Natural killer cell treated with Interleukin-12 subunit alpha and Interleukin-12 subunit beta and Interleukin-15 and Interleukin-18, amount 100 ng/mL, for 72 hours (primary cell): ENCODE results near the gene MGAT4C. TPM values are rescaled to one million over a fixed set of nuclear protein-coding genes. Genes with fewer than 3 reads are reported as not detected.
"Not testable (repeated sequence)": the region's sequence is repeated elsewhere in the genome, so short reads cannot be mapped to it uniquely, and the experiment has no call there.

Experiments used
- ATAC-seq, 2 donors: fragments of 150-1000 bp; cut with Tn5 transposase in 1 of 2; sonication (Bioruptor Pico), chemical (Tn5 transposase) in 1 of 2; 2 replicates each; pipeline ENCODE4 v1.10.0; 2021
- DNase-seq: peaks from one replicate; pipeline ENCODE4 v3.0.0; 2022; ENCODE audit warnings: low spot score
- H3K27ac Mint-ChIP-seq, 2 donors: 1 replicate in 1 of 2; 2 replicates in 1 of 2; pipeline ENCODE4 v1.8.0; 2022; ENCODE audit warnings: mixed read lengths in 2 of 2, mild to moderate bottlenecking in 1 of 2, moderate library complexity in 1 of 2
- H3K27me3 Mint-ChIP-seq, 2 donors: 1 replicate in 1 of 2; 2 replicates in 1 of 2; pipeline ENCODE4 v1.8.0; 2022; ENCODE audit warnings: mixed read lengths in 2 of 2
- H3K36me3 Mint-ChIP-seq: one replicate; pipeline ENCODE4 v1.8.0; 2022; ENCODE audit warnings: mixed read lengths
- H3K4me1 Mint-ChIP-seq, 2 donors: 1 replicate in 1 of 2; 2 replicates in 1 of 2; pipeline ENCODE4 v1.8.0; 2022; ENCODE audit warnings: low read depth in 2 of 2, mixed read lengths in 2 of 2, mild to moderate bottlenecking in 1 of 2
- H3K4me3 Mint-ChIP-seq: one replicate; pipeline ENCODE4 v1.8.0; 2022; ENCODE audit warnings: mixed read lengths
- H3K9me3 Mint-ChIP-seq: 2 replicates; pipeline ENCODE4 v1.8.0; 2022; ENCODE audit warnings: mixed read lengths
- total RNA-seq, 2 donors: library from RNA; stranded (reverse); gene quantifications; one replicate each; pipeline ENCODE4 v1.2.3, GENCODE V29; 2022

MGAT4C gene
- total RNA-seq, 2 donors from 2014 or later, result not detected

GRCh38 chr12:86139671-86140070 is 116.5 kb downstream of the MGAT4C start:
- DNase-seq (no peak), ATAC-seq (no peak)
- Mint-ChIP-seq H3K4me1 (no peaks in the 10 kb centered on the region), H3K36me3 (no peaks in the 10 kb centered on the region), H3K9me3 (peaks cover 11% of the 10 kb centered on the region), H3K4me3 (no peak overlapping the region), H3K27ac (no peak overlapping the region), H3K27me3 (no peaks in the 10 kb centered on the region)

DNA sequence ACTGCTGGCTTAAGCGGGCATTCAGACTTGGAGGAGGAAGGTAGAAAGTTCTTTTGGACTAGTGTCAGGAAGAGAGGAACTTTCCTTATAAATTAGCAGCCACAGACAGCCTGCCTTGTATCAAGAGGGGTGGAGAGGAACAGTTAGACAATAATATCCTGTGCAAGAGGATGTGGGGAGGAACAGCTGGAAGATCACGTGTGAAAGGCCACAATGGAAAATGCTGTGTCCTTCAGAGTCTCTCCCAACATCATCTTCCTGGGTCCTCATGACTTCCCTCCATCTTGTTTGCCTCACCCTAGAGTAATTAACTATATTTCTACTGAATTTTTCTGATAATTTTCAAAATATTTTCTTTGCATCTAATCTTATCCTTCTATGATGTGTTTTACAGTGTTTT is 117.4 kb downstream of the MGAT4C start:
- Mint-ChIP-seq H3K27ac (no peak overlapping the region), H3K4me1 (no peaks in the 10 kb centered on the region), H3K4me3 (no peak overlapping the region), H3K27me3 (no peaks in the 10 kb centered on the region), H3K9me3 (peaks cover 11% of the 10 kb centered on the region), H3K36me3 (no peaks in the 10 kb centered on the region)
- no peak for DNase-seq
- ATAC-seq, result no peak

DNA sequence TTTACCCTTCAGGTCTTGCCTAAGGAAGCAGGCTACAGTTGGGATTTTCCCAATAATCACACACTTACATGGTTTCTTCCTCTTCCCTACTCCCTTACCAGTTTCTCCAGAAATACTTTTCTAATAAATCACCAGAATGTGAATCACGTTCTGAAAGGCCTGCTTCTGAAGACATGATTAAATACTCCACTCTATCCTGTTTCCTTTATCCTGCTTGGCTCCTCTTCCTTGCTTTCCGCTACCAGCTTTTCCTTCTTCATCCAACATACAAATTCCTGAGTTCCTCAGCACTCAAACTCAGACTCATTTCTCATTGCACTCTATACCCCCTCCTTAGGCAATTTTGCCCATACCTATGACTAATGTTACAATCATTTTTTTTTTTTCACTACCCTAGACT is 118.3 kb downstream of the MGAT4C start:
- Mint-ChIP-seq H3K4me3 (no peak overlapping the region), H3K27me3 (no peaks in the 10 kb centered on the region), H3K27ac (no peak overlapping the region), H3K36me3 (no peaks in the 10 kb centered on the region), H3K9me3 (peaks cover 11% of the 10 kb centered on the region), H3K4me1 (no peaks in the 10 kb centered on the region)
- DNase-seq, result no peak
- ATAC-seq, result no peak

- no peaks in the 10 kb centered on the region for H3K27me3 Mint-ChIP-seq
- peaks cover 11% of the 10 kb centered on the region for H3K9me3 Mint-ChIP-seq
- no peaks in the 10 kb centered on the region for H3K4me1 Mint-ChIP-seq
- no peak overlapping the region for H3K4me3 Mint-ChIP-seq
- no peak overlapping the region for H3K27ac Mint-ChIP-seq
- no peaks in the 10 kb centered on the region for H3K36me3 Mint-ChIP-seq
- DNase-seq (no peak), ATAC-seq (no peak)
These were observed 121.6 kb downstream of the MGAT4C start for GRCh38 chr12:86134561-86134960.

DNA sequence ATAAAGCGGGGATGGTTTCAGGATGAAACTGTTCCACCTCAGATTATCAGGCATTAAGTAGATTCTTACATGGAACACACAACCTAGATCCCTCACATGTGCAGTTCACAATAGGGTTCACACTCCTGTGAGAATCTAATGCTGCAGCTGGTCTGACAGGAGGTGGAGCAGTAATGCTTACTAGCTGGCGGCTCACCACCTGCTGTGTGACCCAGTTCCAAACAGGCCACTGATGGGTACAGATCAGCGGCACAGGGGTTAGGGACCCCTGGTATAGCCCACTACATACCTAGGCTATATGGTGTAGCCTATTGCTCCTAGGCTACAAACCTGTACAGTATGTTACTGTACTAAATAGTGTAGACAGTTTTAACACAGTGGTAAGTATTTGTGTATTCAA is 129.3 kb downstream of the MGAT4C start:
- not testable (repeated sequence) for H3K27me3 Mint-ChIP-seq, H3K4me3 Mint-ChIP-seq, H3K36me3 Mint-ChIP-seq, ATAC-seq, H3K4me1 Mint-ChIP-seq, DNase-seq, H3K9me3 Mint-ChIP-seq, H3K27ac Mint-ChIP-seq

DNA sequence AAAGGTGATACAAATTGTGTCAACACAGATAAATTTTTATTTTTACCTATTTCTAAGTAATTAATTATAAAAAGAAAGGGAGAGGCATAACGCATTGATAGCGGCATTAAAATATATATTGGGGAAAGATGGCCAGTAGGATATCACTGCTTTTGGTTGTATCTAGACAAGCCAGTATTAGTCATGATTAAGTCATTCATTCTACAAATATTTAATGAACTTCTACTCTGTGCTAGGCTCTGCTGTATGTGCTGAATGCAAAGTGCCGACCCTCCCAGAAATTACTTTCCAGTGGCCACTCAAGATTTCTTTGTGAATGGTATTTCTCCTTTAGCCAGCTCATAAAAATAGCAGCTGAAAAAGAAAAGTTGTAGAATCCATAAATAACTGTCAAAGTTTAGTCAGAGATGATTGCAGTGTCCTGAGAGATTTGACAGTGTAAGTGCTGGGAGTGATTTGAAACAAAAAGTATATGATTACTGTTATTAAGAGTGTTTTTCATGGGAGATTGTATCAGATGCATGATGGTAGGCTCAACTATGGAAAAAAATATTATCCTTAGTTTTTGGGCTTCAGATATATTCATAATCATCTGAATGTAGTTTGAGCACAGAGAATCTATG is 133.2 kb downstream of the MGAT4C start:
- Mint-ChIP-seq H3K27me3 (no peaks in the 10 kb centered on the region), H3K4me3 (no peak overlapping the region), H3K4me1 (no peaks in the 10 kb centered on the region), H3K27ac (no peak overlapping the region), H3K36me3 (no peaks in the 10 kb centered on the region), H3K9me3 (peaks cover 5% of the 10 kb centered on the region)
- ATAC-seq (no peak), DNase-seq (no peak)

DNA sequence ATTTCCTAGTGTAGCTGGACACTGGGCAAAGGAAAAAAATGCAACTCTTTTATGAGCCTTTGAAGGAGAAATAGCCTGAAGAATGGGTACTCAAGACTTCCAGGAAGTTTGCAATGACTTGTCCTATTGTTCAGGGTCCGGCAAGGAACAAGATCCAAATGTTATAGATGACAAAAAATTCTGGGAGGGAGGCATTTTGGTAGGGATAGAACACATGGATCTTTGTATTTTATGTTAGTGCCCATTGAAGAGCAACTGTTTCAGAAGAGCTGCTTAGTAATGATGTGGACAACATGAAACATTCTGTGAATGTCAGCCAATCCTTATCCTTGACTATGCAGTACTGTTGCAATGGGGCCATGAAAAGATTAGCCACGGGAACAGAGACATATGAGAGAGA is 138.0 kb downstream of the MGAT4C start:
- ATAC-seq (no peak), DNase-seq (no peak)

GRCh38 chr12:86117711-86118110 is 138.5 kb downstream of the MGAT4C start:
- DNase-seq (no peak), ATAC-seq (no peak)
- Mint-ChIP-seq H3K4me3 (no peak overlapping the region), H3K27ac (no peak overlapping the region), H3K36me3 (no peaks in the 10 kb centered on the region), H3K27me3 (no peaks in the 10 kb centered on the region), H3K9me3 (peaks cover 22% of the 10 kb centered on the region), H3K4me1 (no peaks in the 10 kb centered on the region)

More for the DNA sequence above, 138.0 kb downstream of the MGAT4C start:
- H3K4me3 Mint-ChIP-seq, result no peak overlapping the region
- H3K9me3 Mint-ChIP-seq, result peaks cover 22% of the 10 kb centered on the region
- no peaks in the 10 kb centered on the region for H3K36me3 Mint-ChIP-seq
- H3K27ac Mint-ChIP-seq, result no peak overlapping the region
- H3K27me3 Mint-ChIP-seq, result no peaks in the 10 kb centered on the region
- no peaks in the 10 kb centered on the region for H3K4me1 Mint-ChIP-seq

- no peak for DNase-seq
- Mint-ChIP-seq H3K4me1 (no peaks in the 10 kb centered on the region), H3K27ac (no peak overlapping the region), H3K36me3 (no peaks in the 10 kb centered on the region), H3K9me3 (peaks cover 7% of the 10 kb centered on the region), H3K27me3 (no peaks in the 10 kb centered on the region), H3K4me3 (no peak overlapping the region)
- ATAC-seq, result no peak
These were observed 152.1 kb downstream of the MGAT4C start for GRCh38 chr12:86104087-86104486.

DNA sequence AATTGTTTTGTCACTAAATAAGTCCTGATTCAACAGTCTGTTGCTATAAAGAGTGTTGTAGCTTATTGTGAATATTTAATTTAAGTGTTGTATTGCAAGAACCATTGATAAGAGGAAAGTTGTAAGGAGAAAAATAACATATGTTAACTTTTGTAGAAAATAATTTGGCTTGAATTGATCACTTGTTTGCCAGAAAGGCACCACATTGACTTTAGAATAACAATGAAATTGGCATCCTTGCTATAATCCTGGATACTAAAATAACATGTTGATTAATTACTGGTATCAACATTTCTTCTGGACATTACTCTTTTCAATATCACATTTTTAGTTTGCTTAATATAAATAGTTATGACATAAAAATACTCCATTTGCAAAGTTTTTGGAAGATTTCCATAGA is 159.0 kb downstream of the MGAT4C start:
- H3K27me3 Mint-ChIP-seq, result no peaks in the 10 kb centered on the region
- H3K36me3 Mint-ChIP-seq, result no peaks in the 10 kb centered on the region
- ATAC-seq (no peak), DNase-seq (no peak)
- H3K9me3 Mint-ChIP-seq, result peaks cover 11% of the 10 kb centered on the region
- no peak overlapping the region for H3K4me3 Mint-ChIP-seq
- no peaks in the 10 kb centered on the region for H3K4me1 Mint-ChIP-seq
- no peak overlapping the region for H3K27ac Mint-ChIP-seq

DNA sequence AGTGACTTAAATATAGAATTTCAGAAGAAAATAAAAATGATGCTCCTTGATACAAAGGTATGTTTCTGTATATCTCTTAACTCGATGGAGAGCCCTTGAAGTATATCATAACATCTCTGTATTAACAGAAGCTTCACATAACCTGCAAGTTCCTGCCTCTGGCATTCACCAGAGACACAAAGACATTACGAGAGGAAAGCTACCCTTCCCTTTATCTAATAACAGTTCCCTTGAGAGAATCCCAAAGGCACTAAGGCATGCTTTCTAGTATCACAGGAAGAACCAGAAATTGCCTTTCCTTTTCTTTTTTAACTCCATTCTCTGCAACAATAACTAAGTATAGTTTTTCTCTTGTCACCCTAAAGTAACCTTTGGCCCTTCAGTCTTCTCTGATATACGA is 164.5 kb downstream of the MGAT4C start:
- Mint-ChIP-seq H3K36me3 (no peaks in the 10 kb centered on the region), H3K27ac (no peak overlapping the region), H3K9me3 (peaks cover 11% of the 10 kb centered on the region), H3K4me3 (no peak overlapping the region), H3K4me1 (no peaks in the 10 kb centered on the region), H3K27me3 (no peaks in the 10 kb centered on the region)
- DNase-seq (no peak), ATAC-seq (no peak)

- Mint-ChIP-seq H3K27me3 (no peaks in the 10 kb centered on the region), H3K9me3 (peaks cover 9% of the 10 kb centered on the region), H3K4me1 (no peaks in the 10 kb centered on the region), H3K4me3 (no peak overlapping the region), H3K27ac (no peak overlapping the region), H3K36me3 (no peaks in the 10 kb centered on the region)
- DNase-seq, result no peak
- ATAC-seq, result no peak
These were observed 174.3 kb downstream of the MGAT4C start for GRCh38 chr12:86081843-86082242.

- not testable (repeated sequence) for H3K27ac Mint-ChIP-seq, H3K36me3 Mint-ChIP-seq, DNase-seq, ATAC-seq, H3K4me1 Mint-ChIP-seq, H3K27me3 Mint-ChIP-seq, H3K4me3 Mint-ChIP-seq
- peaks cover 16% of the 10 kb centered on the region for H3K9me3 Mint-ChIP-seq
These were observed 197.1 kb downstream of the MGAT4C start for GRCh38 chr12:86059052-86059451.

- H3K27ac Mint-ChIP-seq, result no peak overlapping the region
- no peak for ATAC-seq
- H3K9me3 Mint-ChIP-seq, result peaks cover 14% of the 10 kb centered on the region
- H3K36me3 Mint-ChIP-seq, result peaks cover 2% of the 10 kb centered on the region
- H3K4me3 Mint-ChIP-seq, result no peak overlapping the region
- no peak for DNase-seq
- no peaks in the 10 kb centered on the region for H3K27me3 Mint-ChIP-seq
- H3K4me1 Mint-ChIP-seq, result no peaks in the 10 kb centered on the region
These were observed 198.9 kb downstream of the MGAT4C start for GRCh38 chr12:86057092-86057845.

DNA sequence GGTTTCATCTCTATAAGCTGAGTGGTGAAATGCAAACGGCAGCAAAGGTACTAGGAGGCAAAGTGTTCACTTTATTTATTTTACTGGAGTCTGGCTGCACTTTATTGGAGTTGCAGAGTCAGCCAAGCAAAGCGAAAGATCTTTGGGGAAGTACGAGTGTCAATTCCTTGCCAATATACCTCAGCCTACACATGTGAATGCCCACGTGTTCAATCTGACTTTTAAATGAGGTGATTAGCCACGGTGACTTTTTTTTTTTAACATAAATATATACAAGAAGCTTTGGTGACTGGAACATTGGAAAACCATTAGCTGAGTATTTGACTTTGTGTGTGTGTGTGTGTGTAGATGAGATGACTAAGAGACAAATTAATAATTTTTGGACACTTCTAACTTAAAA is 203.3 kb downstream of the MGAT4C start:
- no peak for DNase-seq

More for the DNA sequence above, 203.3 kb downstream of the MGAT4C start:
- Mint-ChIP-seq H3K9me3 (peaks cover 16% of the 10 kb centered on the region), H3K27ac (no peak overlapping the region), H3K4me1 (no peaks in the 10 kb centered on the region), H3K27me3 (no peaks in the 10 kb centered on the region), H3K4me3 (no peak overlapping the region), H3K36me3 (no peaks in the 10 kb centered on the region)
- ATAC-seq, result no peak
